Measurements from ENCODE around the gene CDKN2B.

DNA sequence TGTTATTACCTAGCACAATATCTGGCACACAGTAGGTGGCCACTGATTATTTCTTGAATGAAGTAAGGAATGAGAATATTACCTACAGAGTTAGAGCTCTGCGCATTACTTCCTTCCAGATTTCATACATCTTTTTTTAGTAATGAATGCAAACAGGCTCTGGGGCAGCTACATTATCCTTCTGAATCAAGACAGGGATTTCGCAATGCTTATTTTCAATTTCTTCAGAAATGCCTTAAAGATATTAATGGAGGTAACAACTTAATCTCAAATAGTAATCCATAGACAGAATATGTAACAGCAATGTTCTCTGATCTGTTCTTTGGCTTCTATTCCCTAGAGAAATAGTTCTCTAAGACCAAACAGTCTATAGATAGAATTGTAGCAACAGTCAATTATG is 47.5 kb downstream of the CDKN2B start:
- no peak for TF ChIP-seq POLR2A (IDR thresholded peaks at IDR 0.05; ENCODE audit: low read length)
- TF ChIP-seq GATA1 (IDR thresholded peaks at IDR 0.05; ENCODE audit: low read depth, low read length), result no peak
